B cell (primary cell): ENCODE results near the gene RRAS. TPM values are rescaled to one million over a fixed set of nuclear protein-coding genes. Genes with fewer than 3 reads are reported as not detected.

Experiments used
- ATAC-seq: fragments of 200-7000 bp; cut with Tn5 transposase; one replicate; pipeline ENCODE4 v1.10.0; 2021; ENCODE audit warnings: low read depth, mild to moderate bottlenecking, moderate number of reproducible peaks, moderate library complexity
- CTCF ChIA-PET: fragments of 350-600 bp; sonication (Branson Sonifier 250); formaldehyde crosslinking; loops from one replicate; lab custom pipeline; 2021; ENCODE audit warnings: antibody characterized with exemption, inconsistent platforms; lab: Charles Lee
- POLR2A ChIA-PET: fragments of 350-600 bp; sonication (Branson Sonifier 250); formaldehyde crosslinking; loops from one replicate; lab custom pipeline; 2021; ENCODE audit warnings: antibody characterized with exemption; lab: Charles Lee
- DNase-seq: peaks from one replicate; pipeline ENCODE4 v3.0.0; 2013
- H2AFZ ChIP-seq: 2 replicates; pipeline ENCODE4 v1.6.1; 2012; ENCODE audit warnings: mild to moderate bottlenecking, low read depth, low read length; ENCODE audit not compliant: insufficient read depth, poor library complexity, severe bottlenecking
- H3K27ac ChIP-seq, 2 donors: 1 replicate in 1 of 2; 2 replicates in 1 of 2; pipeline ENCODE4 v1.5.1; 2012 to 2013; ENCODE audit warnings: low read length in 2 of 2, mild to moderate bottlenecking in 2 of 2, moderate library complexity in 1 of 2
- H3K27me3 ChIP-seq, 4 experiments: fragments of 200-600 bp in 1 of 4; sonication (generic) in 1 of 4; replicated peaks in 1 of 4; 1 replicate in 2 of 4; 2 replicates in 2 of 4; pipeline versions ENCODE4 v1.6.1 to v1.7.0; 2013 to 2016; ENCODE audit warnings: low read length in 3 of 4, mild to moderate bottlenecking in 2 of 4, mixed read lengths in 1 of 4, moderate library complexity in 1 of 4; ENCODE audit not compliant: insufficient read depth in 4 of 4, control insufficient read depth in 3 of 4; ENCODE audit errors: control extremely low read depth in 1 of 4
- H3K36me3 ChIP-seq, 2 experiments: replicated peaks in 1 of 2; 1 replicate in 1 of 2; 2 replicates in 1 of 2; pipeline versions ENCODE4 v1.6.1 to v1.7.1; 2013; ENCODE audit warnings: low read length in 1 of 2; ENCODE audit not compliant: insufficient read depth in 2 of 2, control insufficient read depth in 1 of 2; ENCODE audit errors: control extremely low read depth in 1 of 2, extremely low read depth in 1 of 2
- H3K4me1 ChIP-seq, 2 donors: fragments of 200-600 bp in 1 of 2; sonication (generic) in 1 of 2; 1 replicate in 1 of 2; 2 replicates in 1 of 2; pipeline versions ENCODE4 v1.5.1 to v1.6.1; 2013 to 2017; ENCODE audit warnings: low read length in 2 of 2; ENCODE audit not compliant: control insufficient read depth in 2 of 2, insufficient read depth in 2 of 2
- H3K4me2 ChIP-seq: replicated peaks from 2 replicates; pipeline ENCODE3; 2012; ENCODE audit warnings: mild to moderate bottlenecking, low read depth, low read length; ENCODE audit not compliant: poor library complexity, severe bottlenecking
- H3K4me3 ChIP-seq, 5 experiments: fragments of 200-600 bp in 1 of 5; sonication (generic) in 1 of 5; 1 replicate in 3 of 5; 2 replicates in 2 of 5; pipeline versions ENCODE4 v1.5.1 to v1.7.0; 2011 to 2016; ENCODE audit warnings: low read length in 4 of 5, mild to moderate bottlenecking in 4 of 5, low read depth in 2 of 5, control low read depth in 1 of 5, moderate library complexity in 1 of 5; ENCODE audit not compliant: insufficient read depth in 1 of 5; ENCODE audit errors: control extremely low read depth in 1 of 5, extremely low read depth in 1 of 5
- H3K79me2 ChIP-seq: fragments of 200-600 bp; sonication (generic); one replicate; pipeline ENCODE4 v1.6.0; 2016; ENCODE audit warnings: low read length; ENCODE audit not compliant: control insufficient read depth, insufficient read depth
- H3K9ac ChIP-seq: fragments of 200-600 bp; sonication (generic); 2 replicates; pipeline ENCODE4 v1.6.1; 2017; ENCODE audit warnings: mild to moderate bottlenecking, low read length, moderate library complexity
- H3K9me3 ChIP-seq, 3 donors: one replicate each; pipeline versions ENCODE4 v1.6.1 to v1.7.1; 2013; ENCODE audit warnings: low read length in 2 of 3; ENCODE audit not compliant: control insufficient read depth in 2 of 3, insufficient read depth in 1 of 3; ENCODE audit errors: control extremely low read depth in 1 of 3
- H4K20me1 ChIP-seq: 2 replicates; pipeline ENCODE4 v1.6.0; 2012; ENCODE audit warnings: mild to moderate bottlenecking, low read length; ENCODE audit not compliant: insufficient read depth, control insufficient read depth, poor library complexity, severe bottlenecking
- H3K27ac Mint-ChIP-seq: one replicate; pipeline ENCODE4 v1.8.0; 2021; ENCODE audit warnings: mixed read lengths
- H3K27me3 Mint-ChIP-seq: one replicate; pipeline ENCODE4 v1.8.0; 2021; ENCODE audit warnings: mixed read lengths
- H3K4me1 Mint-ChIP-seq: one replicate; pipeline ENCODE4 v1.8.0; 2021; ENCODE audit warnings: mixed read lengths
- H3K4me3 Mint-ChIP-seq: one replicate; pipeline ENCODE4 v1.8.0; 2021; ENCODE audit warnings: mixed read lengths
- H3K9me3 Mint-ChIP-seq: one replicate; pipeline ENCODE4 v1.8.0; 2022; ENCODE audit warnings: mixed read lengths; ENCODE audit not compliant: insufficient read depth
- CTCF ChIP-seq: fragments of 200-600 bp; IDR thresholded peaks from one replicate; pipeline ENCODE4 v1.8.0; 2022; ENCODE audit warnings: antibody characterized with exemption, mild to moderate bottlenecking
- EZH2 ChIP-seq: IDR thresholded peaks from 2 replicates; pipeline ENCODE4 v1.6.1; 2012; ENCODE audit warnings: borderline replicate concordance, low read depth, mild to moderate bottlenecking, moderate library complexity, low read length; ENCODE audit not compliant: insufficient read depth, poor library complexity, severe bottlenecking
- WGBS: methylation state at CpG from one replicate; pipeline ENCODE4 v1.1.5; 2013; ENCODE audit warnings: missing lambda C conversion rate; ENCODE audit not compliant: insufficient coverage; 5-methylcytosine and 5-hydroxymethylcytosine counted together
- intact Hi-C: fragments of 100-400 bp; cut with micrococcal nuclease; formaldehyde crosslinking; loops from one replicate; pipeline ENCODE4 v1.10.0; 2022
- polyA plus RNA-seq: library from polyadenylated mRNA; depleted of rRNA; stranded (reverse); fragments of >200 nt; gene quantifications from 2 replicates; pipeline ENCODE4 v1.2.3, GENCODE V29; 2012
- total RNA-seq, 2 donors: library from RNA; stranded (reverse); fragments of 120-200 nt in 1 of 2; gene quantifications; 1 replicate in 1 of 2; 2 replicates in 1 of 2; pipeline versions ENCODE4 v1.2.3 to v1.2.4, GENCODE V29; 2013 to 2022

The RRAS gene
- total and polyA plus RNA-seq, 2 donors (not counting 1 experiment from before 2014, with no cell fraction given) = 5.6 to 21.0 TPM

GRCh38 chr19:49593233-49594113 lies 46.5 kb downstream of the RRAS start:
- TF ChIP-seq CTCF = no peak
- TF ChIP-seq EZH2 = no peak

More at GRCh38 chr19:49593233-49594113, 46.5 kb downstream of the RRAS start:
- Histone ChIP-seq H3K27me3 (no peaks in the 10 kb centered on the region), H3K4me3 (peak overlapping the region in 4 of 5 experiments; percentile 69 to 85 (median 76)), H3K27ac (peak overlapping the region; percentile 55 to 60), H3K9me3 (no peaks in the 10 kb centered on the region), H3K4me1 (peaks cover 16 to 26% of the 10 kb centered on the region in 2 donors), H3K4me2 (peak overlapping the region; percentile 89), H3K79me2 (peaks cover 67% of the 10 kb centered on the region), H4K20me1 (peaks cover 67% of the 10 kb centered on the region), H3K9ac (peak overlapping the region; percentile 82), H2AFZ (peak overlapping the region; percentile 57), H3K36me3 (peaks cover 0 to 23% of the 10 kb centered on the region in 2 experiments)
- ChIA-PET CTCF (interaction anchor here (0.6 to 1.2 kb wide), 4 partner anchors 12 to 472 kb away, joined by 3 to 5 read pairs (median 4); partner anchors contain the start of gene PRRG2), POLR2A (interaction anchor here (0.5 to 1.7 kb wide), 10 partner anchors 13 to 120 kb away, joined by 3 to 13 read pairs (median 4); partner anchors contain the start of genes NOSIP, PRMT1, RPL13A and RRAS)
- ATAC-seq = peak; percentile 35
- peak; percentile 91 for DNase-seq
- WGBS = 10% methylated on average over 25 of the region's 27 CpGs
- Mint-ChIP-seq H3K4me3 (peak overlapping the region; percentile 84), H3K27ac (peak overlapping the region; percentile 86), H3K27me3 (no peaks in the 10 kb centered on the region), H3K4me1 (peaks cover 27% of the 10 kb centered on the region), H3K9me3 (no peaks in the 10 kb centered on the region)
- intact Hi-C loops = loop anchor here (1.0 to 5.0 kb wide), 2 partner anchors 83 to 1336 kb away; partner anchors contain the start of gene CARD8
